SK-N-SH (cell line): Measurements from ENCODE around the gene CFAP91.

Source experiments
- EZH2phosphoT487 ChIP-seq: fragments of 200-600 bp; sonication (generic); IDR thresholded peaks from 2 replicates; pipeline ENCODE4 v1.6.1; 2017; ENCODE audit warnings: low read depth, mixed run types, mild to moderate bottlenecking, antibody characterized with exemption, moderate library complexity, borderline replicate concordance
- FOXM1 ChIP-seq: IDR thresholded peaks from 2 replicates; pipeline ENCODE4 v1.4.0; 2012; ENCODE audit warnings: low read depth, mild to moderate bottlenecking
- MXI1 ChIP-seq: IDR thresholded peaks from 2 replicates; pipeline ENCODE4 v1.6.1; 2012; ENCODE audit warnings: mild to moderate bottlenecking, low read depth, low read length, improper control_type of control experiment
- POLR2AphosphoS5 ChIP-seq: IDR thresholded peaks from 2 replicates; pipeline ENCODE4 v1.6.1; 2012; ENCODE audit warnings: low read depth, low read length
- RCOR1 ChIP-seq: fragments of 150-350 bp; IDR thresholded peaks from 2 replicates; pipeline ENCODE4 v1.6.1; 2017; ENCODE audit warnings: antibody characterized with exemption, low read length
- REST ChIP-seq: IDR thresholded peaks from 2 replicates; pipeline ENCODE4 v1.6.1; 2012; ENCODE audit warnings: mild to moderate bottlenecking, low read depth, low read length, moderate library complexity
- TAF1 ChIP-seq: IDR thresholded peaks from 2 replicates; pipeline ENCODE4 v1.6.1; 2012; ENCODE audit warnings: low read depth, mild to moderate bottlenecking, low read length, moderate library complexity, borderline replicate concordance
- ZBTB33 ChIP-seq: IDR thresholded peaks from 2 replicates; pipeline ENCODE4 v1.4.0; 2012; ENCODE audit warnings: low read depth, borderline replicate concordance
- TF ChIP-seq, protein P1 (sequence below): fragments of 200-600 bp; sonication (generic); IDR thresholded peaks from 2 replicates; pipeline ENCODE4 v1.6.1; 2017; ENCODE audit warnings: antibody characterized with exemption, mild to moderate bottlenecking, moderate library complexity

- TF ChIP-seq ZBTB33 (no peak), FOXM1 (no peak), MXI1 (no peak), RCOR1 (no peak), POLR2AphosphoS5 (no peak), TAF1 (no peak), REST (no peak), EZH2phosphoT487 (no peak)
- TF ChIP-seq, protein P1, sequence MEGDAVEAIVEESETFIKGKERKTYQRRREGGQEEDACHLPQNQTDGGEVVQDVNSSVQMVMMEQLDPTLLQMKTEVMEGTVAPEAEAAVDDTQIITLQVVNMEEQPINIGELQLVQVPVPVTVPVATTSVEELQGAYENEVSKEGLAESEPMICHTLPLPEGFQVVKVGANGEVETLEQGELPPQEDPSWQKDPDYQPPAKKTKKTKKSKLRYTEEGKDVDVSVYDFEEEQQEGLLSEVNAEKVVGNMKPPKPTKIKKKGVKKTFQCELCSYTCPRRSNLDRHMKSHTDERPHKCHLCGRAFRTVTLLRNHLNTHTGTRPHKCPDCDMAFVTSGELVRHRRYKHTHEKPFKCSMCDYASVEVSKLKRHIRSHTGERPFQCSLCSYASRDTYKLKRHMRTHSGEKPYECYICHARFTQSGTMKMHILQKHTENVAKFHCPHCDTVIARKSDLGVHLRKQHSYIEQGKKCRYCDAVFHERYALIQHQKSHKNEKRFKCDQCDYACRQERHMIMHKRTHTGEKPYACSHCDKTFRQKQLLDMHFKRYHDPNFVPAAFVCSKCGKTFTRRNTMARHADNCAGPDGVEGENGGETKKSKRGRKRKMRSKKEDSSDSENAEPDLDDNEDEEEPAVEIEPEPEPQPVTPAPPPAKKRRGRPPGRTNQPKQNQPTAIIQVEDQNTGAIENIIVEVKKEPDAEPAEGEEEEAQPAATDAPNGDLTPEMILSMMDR = peak; percentile 65
Measured at GRCh38 chr3:119690043-119690656, 12.7 kb upstream of the CFAP91 start.
